Keratinocyte (primary cell): ENCODE measurements around the gene ADAMTSL1.

Source experiments
- CTCF ChIP-seq, 3 experiments: IDR thresholded peaks in 1 of 3; conservative IDR thresholded peaks in 1 of 3; optimal IDR thresholded peaks in 1 of 3; 2 replicates in 2 of 3; 3 replicates in 1 of 3; pipeline versions ENCODE3 to v1.5.1; 2011; ENCODE audit warnings: low read length in 3 of 3, mild to moderate bottlenecking in 3 of 3, moderate library complexity in 2 of 3, control low read depth in 1 of 3, inconsistent platforms in 1 of 3; ENCODE audit not compliant: insufficient read depth in 2 of 3; ENCODE audit errors: extremely low read depth in 1 of 3
- EZH2 ChIP-seq: IDR thresholded peaks from one replicate; pipeline ENCODE4 v1.6.1; 2012; ENCODE audit warnings: inconsistent platforms, mild to moderate bottlenecking, low read length, moderate library complexity

- TF ChIP-seq CTCF (optimal IDR thresholded peaks at IDR 0.05 in 1 of 3, IDR thresholded peaks at IDR 0.05 in 1 of 3, conservative IDR thresholded peaks at IDR 0.05 in 1 of 3; ENCODE audit: extremely low read depth in 1 of 3, insufficient read depth in 2 of 3, low read length in 3 of 3) (no peak), EZH2 (no peak)
Observed at GRCh38 chr9:18632632-18633403, 158.9 kb downstream of the ADAMTSL1 start.
